Stimulated activated CD8-positive, alpha-beta memory T cell treated with anti-CD3 and anti-CD28 coated beads, Interleukin-4, amount 100 ng/mL, for 24 hours (primary cell): ENCODE results near the gene GPR68.
"Not testable (repeated sequence)": the region's sequence is repeated elsewhere in the genome, so short reads cannot be mapped to it uniquely, and the experiment has no call there.

Source experiments
- DNase-seq: peaks from one replicate; pipeline ENCODE4 v3.0.0-alpha.2; 2020; ENCODE audit warnings: low read depth

GPR68 gene

GRCh38 chr14:91252871-91253794 is 8.6 kb upstream of the GPR68 start:
- DNase-seq: no peak

- DNase-seq: no peak
These were observed 6.4 kb upstream of the GPR68 start for GRCh38 chr14:91250912-91251311.

GRCh38 chr14:91249841-91250616 is 5.5 kb upstream of the GPR68 start:
- no peak for DNase-seq

GRCh38 chr14:91246051-91246852 is 1.7 kb upstream of the GPR68 start:
- DNase-seq: no peak

GRCh38 chr14:91245616-91246015 is 1.1 kb upstream of the GPR68 start:
- DNase-seq: not testable (repeated sequence)

GRCh38 chr14:91245029-91245428 is 525 bp upstream of the GPR68 start:
- no peak for DNase-seq

GRCh38 chr14:91243074-91243471 is 1.4 kb downstream of the GPR68 start:
- no peak for DNase-seq

GRCh38 chr14:91242635-91243034 is 1.9 kb downstream of the GPR68 start:
- DNase-seq: no peak

- DNase-seq: no peak
These were observed 2.6 kb downstream of the GPR68 start for GRCh38 chr14:91241863-91242262.

- no peak for DNase-seq
These were observed 5.8 kb downstream of the GPR68 start for GRCh38 chr14:91238661-91239060.

GRCh38 chr14:91238085-91238484 is 6.4 kb downstream of the GPR68 start:
- no peak for DNase-seq

GRCh38 chr14:91237219-91237618 is 7.3 kb downstream of the GPR68 start:
- DNase-seq: no peak

GRCh38 chr14:91235841-91236240 is 8.7 kb downstream of the GPR68 start:
- no peak for DNase-seq

- no peak for DNase-seq
These were observed 9.8 kb downstream of the GPR68 start for GRCh38 chr14:91234791-91235114.

GRCh38 chr14:91233936-91234790 is 10.3 kb downstream of the GPR68 start:
- DNase-seq: no peak

- no peak for DNase-seq
These were observed 11.9 kb downstream of the GPR68 start for GRCh38 chr14:91232603-91233002.

- no peak for DNase-seq
These were observed 12.5 kb downstream of the GPR68 start for GRCh38 chr14:91232052-91232451.

- no peak for DNase-seq
These were observed 13.1 kb downstream of the GPR68 start for GRCh38 chr14:91231446-91231845.

- DNase-seq: no peak
These were observed 14.0 kb downstream of the GPR68 start for GRCh38 chr14:91230397-91231035.

- peak; percentile 54 for DNase-seq
These were observed 14.7 kb downstream of the GPR68 start for GRCh38 chr14:91229743-91230200.

- DNase-seq: no peak
These were observed 15.5 kb downstream of the GPR68 start for GRCh38 chr14:91229005-91229382.
